Epithelial cell of esophagus (primary cell): ENCODE data around the gene PTPRK.

Source experiments
- DNase-seq: peaks from one replicate; pipeline ENCODE4 v3.0.0; 2010; ENCODE audit warnings: low read depth
- H3K4me3 ChIP-seq: 2 replicates; pipeline ENCODE4 v1.5.1; 2011; ENCODE audit warnings: mild to moderate bottlenecking, low read length, control low read depth
- CTCF ChIP-seq: IDR thresholded peaks from 2 replicates; pipeline ENCODE4 v1.5.1; 2011; ENCODE audit warnings: low read depth, mild to moderate bottlenecking, low read length, control low read depth, inconsistent platforms; ENCODE audit not compliant: insufficient read depth; ENCODE audit errors: missing control alignments

Gene PTPRK

GRCh38 chr6:127952176-127952575 is 568.2 kb downstream of the PTPRK start:
- DNase-seq = no peak
- no peak for TF ChIP-seq CTCF
- no peak overlapping the region for H3K4me3 ChIP-seq

GRCh38 chr6:127951172-127951917 is 569.1 kb downstream of the PTPRK start:
- DNase-seq = no peak
- no peak overlapping the region for H3K4me3 ChIP-seq
- TF ChIP-seq CTCF = no peak

- no peak for DNase-seq
- TF ChIP-seq CTCF = no peak
- no peak overlapping the region for H3K4me3 ChIP-seq
These were observed 569.7 kb downstream of the PTPRK start for GRCh38 chr6:127950566-127951145.

GRCh38 chr6:127949251-127949650 is 571.1 kb downstream of the PTPRK start:
- no peak for TF ChIP-seq CTCF
- H3K4me3 ChIP-seq = no peak overlapping the region
- DNase-seq = no peak

- no peak for TF ChIP-seq CTCF
- no peak overlapping the region for H3K4me3 ChIP-seq
- DNase-seq = no peak
These were observed 574.0 kb downstream of the PTPRK start for GRCh38 chr6:127946388-127946787.

GRCh38 chr6:127945434-127946097 is 574.8 kb downstream of the PTPRK start:
- no peak for TF ChIP-seq CTCF
- DNase-seq = no peak
- no peak overlapping the region for H3K4me3 ChIP-seq

GRCh38 chr6:127941228-127941627 is 579.2 kb downstream of the PTPRK start:
- DNase-seq = no peak
- TF ChIP-seq CTCF = no peak
- no peak overlapping the region for H3K4me3 ChIP-seq
